Cortex of kidney (tissue), 1 donor: ENCODE data around the gene UBE2O.

ENCODE experiments used
- DNase-seq: peaks from one replicate; lab custom pipeline; 2025; lab: John Stamatoyannopoulos, UW

The UBE2O gene

GRCh38 chr17:76452660-76453430 is at the start of gene UBE2O:
TSS of gene UBE2O (minus strand) at chr17:76453152. CDS start at chr17:76453141, 11 bp downstream.
- DNase-seq, result no peak

- no peak for DNase-seq
These were observed 48.9 kb upstream of the UBE2O start for GRCh38 chr17:76501827-76502307.

GRCh38 chr17:76501018-76501826 is 48.3 kb upstream of the UBE2O start, which contains the start of gene RHBDF2:
TSS of gene RHBDF2 (minus strand) at chr17:76501423. CDS start at chr17:76481524, 19,899 bp downstream.
- no peak for DNase-seq

- no peak for DNase-seq
These were observed 47.7 kb upstream of the UBE2O start for GRCh38 chr17:76500747-76501017.

GRCh38 chr17:76500074-76500746 is 47.3 kb upstream of the UBE2O start:
- no peak for DNase-seq

- no peak for DNase-seq
These were observed 46.3 kb upstream of the UBE2O start for GRCh38 chr17:76499267-76499667.

DNA sequence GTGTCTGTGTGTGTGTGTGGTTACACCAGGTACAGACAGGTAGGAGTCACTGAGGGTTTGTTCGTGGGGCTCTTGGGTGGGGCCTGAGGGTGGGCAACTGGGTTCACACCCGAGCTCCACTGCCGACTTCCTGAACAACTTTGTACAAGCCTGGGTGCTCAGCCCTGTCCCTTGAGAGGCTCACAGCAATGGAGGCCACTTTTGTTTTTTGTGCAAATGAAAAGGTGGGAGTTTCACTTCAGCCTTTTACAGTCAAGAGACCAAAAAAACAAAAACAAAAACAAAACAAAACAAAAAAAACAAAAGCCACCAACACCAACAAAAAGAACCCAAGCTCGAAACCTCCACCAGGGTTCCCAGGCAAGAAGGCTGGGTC is 45.9 kb upstream of the UBE2O start:
- DNase-seq, result no peak

DNA sequence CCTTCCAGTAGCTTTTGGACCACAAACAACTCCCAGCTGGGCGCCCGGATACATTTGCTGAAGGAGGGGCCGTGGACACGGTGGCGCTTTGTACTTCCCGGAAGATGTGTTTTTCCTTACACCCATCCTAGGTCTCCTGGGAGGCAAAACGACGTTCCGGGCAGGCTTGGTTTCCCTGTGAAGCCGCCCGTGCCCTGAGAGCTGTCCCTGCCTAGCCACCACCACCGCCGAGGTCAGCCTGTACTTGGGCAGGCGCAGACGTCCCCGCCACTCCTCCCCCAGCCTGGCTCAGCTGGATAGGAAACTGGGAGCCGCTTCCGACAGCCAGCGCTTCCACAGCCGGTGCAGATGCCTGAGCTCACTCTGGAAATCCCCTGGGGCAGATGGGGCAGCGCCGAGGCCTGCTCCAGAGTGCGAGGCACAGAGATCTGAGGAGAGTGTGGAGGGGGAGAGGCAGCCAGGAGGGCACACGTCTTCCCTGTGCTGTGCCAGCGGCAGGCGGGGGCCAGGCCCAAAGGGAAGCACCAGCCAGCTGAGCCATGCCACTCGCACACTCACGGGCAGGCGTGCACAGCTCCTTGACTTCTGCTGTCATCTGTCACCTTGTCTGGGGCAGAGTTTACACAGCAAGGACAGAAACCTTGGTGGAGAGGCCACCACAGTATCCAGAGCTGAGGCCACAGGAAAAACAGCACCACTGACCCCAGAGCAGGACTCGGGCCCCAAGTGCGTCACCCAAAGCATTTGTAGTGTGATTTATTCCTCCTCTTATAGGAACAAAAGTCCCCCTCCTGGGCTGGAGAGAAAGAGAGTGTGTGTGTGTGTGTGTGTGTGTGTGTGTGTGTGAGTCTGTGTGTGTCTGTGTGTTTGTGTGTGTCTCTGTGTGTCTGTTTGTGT is 45.3 kb upstream of the UBE2O start:
- DNase-seq, result no peak

- no peak for DNase-seq
These were observed 44.7 kb upstream of the UBE2O start for GRCh38 chr17:76497699-76497978.

DNA sequence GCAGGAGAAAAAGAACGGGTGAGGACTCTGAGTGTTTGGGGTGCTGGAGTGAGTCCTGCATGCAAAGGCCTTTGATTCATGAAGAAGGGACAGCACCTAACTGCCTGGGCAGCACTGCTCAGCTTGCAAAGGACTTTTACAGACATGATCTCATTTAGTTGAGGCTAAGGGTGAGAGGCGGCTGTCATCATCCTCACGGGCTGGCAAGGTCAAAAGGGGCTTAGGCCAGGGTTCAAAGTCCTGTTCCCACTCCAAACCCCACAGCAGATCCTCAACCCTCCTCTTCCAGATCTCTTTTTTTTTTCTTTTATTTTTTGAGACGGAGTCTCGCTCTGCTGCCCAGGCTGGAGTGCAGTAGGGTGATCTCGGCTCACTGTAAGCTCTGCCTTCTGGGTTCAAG is 43.5 kb upstream of the UBE2O start:
- DNase-seq, result no peak

DNA sequence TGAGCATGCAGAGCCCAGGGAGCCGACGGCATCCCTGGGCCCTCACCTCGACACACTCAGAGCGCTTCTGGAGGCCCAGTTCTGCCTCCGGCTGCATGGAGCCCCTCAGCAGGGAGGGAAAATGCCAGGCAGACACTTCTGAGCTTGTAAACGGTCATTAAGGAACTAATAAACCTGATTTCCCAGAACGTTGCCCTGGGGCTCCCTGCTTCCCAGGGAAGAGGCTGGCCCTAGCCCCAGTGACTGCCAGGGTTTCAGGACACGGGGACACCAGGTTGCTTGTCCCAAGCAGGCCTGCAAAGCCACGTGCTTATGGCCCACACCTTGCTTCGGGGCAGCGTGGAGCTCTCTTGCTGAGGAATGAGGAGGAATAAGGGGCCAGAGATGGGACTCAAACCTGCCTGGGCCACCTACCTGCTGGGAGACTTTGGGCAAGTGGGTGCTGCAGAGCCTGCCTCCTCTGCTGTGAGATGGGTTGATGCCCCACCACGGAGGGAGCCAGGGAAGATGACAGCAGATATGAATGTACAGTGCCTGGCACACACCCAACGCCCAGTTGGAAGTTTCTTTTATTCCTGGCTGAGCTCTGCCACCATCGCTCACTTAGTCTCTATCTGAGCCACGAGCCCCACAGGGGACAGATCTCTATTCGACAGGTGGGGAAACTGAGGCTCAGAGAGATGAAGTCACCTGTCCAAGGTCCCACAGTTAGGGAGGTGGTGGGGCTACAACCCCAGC is 42.9 kb upstream of the UBE2O start:
- DNase-seq, result no peak

GRCh38 chr17:76493505-76494167 is 40.7 kb upstream of the UBE2O start:
- no peak for DNase-seq

DNA sequence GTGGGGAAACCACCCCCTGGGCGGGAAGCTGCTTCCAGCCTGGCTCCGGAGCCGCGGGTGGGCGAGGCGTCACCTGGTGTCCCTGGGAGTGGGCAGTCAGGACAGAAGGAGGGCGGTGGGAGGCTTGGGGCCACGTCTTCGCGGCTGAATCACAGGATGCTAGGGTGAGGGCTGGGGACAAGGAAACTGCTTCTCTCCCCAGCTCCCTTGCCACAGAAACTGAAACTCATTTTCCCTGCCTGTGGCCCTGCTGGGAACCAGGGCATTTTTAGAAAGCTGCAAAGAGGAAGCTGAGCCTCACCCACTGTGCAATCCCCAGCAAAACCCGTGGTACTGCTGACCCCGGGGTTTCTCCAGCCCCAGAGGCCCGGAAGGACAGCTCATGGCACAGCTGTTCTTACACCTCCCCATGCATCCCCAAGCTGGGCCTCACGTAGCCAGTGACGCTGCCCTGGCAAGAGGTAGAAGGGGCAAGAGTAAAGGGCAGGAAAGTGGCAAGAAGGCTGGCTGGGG is 40.1 kb upstream of the UBE2O start:
- DNase-seq, result no peak

GRCh38 chr17:76492123-76492988 is 39.4 kb upstream of the UBE2O start:
- DNase-seq, result no peak

DNA sequence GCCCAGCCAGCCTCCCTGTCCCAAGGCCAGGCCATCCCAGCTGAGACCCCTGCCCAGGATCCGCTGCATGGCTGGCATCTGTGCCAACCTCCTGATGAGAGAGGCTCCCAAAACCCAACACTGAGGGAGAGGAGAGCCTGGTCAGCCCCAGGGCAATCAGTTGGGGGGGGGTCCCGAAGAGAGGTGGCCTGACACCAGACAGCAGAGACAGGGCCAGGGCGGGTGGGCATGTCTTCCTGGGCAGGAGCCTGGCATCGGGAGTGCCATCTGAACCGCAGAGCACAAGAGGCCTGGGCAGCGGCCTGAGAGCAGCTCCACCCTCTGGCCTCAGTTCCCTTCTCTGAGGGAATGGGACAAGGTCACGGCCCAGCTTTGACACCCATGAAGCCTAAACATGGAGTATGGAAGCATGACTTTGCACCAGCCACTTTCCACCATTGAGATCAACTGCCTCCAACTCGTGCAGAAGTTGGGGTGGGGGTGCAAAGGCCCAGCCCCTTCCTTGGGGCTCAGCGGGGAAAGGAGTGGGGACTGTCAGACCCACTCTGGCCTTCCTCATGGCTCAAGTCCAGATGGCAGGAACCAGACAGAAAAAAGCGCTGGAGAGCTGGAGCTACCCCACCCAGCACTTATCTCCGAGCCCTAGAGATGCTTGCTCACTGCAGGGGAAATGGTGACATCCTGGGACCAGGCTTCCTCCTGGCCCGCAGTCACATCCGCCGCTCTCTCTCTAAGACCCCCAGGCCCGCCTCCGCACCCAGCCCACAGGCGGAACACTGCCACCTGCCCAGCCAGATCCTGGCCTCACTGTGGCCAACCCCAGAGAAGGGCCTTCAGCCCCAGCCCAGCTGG is 38.5 kb upstream of the UBE2O start:
- DNase-seq, result no peak

GRCh38 chr17:76490112-76490710 is 37.3 kb upstream of the UBE2O start:
- no peak for DNase-seq

- no peak for DNase-seq
These were observed 34.7 kb upstream of the UBE2O start for GRCh38 chr17:76487451-76488192.
